Measurements from ENCODE around the gene ARAP1. TPM values are rescaled to one million over a fixed set of nuclear protein-coding genes. Genes with fewer than 3 reads are reported as not detected.

The ARAP1 gene
- total and polyA plus RNA-seq, 2 of the 8 experiments (the other 6 are each of a cell fraction or from before 2014, with no cell fraction given), result 25.7 to 61.6 TPM

DNA sequence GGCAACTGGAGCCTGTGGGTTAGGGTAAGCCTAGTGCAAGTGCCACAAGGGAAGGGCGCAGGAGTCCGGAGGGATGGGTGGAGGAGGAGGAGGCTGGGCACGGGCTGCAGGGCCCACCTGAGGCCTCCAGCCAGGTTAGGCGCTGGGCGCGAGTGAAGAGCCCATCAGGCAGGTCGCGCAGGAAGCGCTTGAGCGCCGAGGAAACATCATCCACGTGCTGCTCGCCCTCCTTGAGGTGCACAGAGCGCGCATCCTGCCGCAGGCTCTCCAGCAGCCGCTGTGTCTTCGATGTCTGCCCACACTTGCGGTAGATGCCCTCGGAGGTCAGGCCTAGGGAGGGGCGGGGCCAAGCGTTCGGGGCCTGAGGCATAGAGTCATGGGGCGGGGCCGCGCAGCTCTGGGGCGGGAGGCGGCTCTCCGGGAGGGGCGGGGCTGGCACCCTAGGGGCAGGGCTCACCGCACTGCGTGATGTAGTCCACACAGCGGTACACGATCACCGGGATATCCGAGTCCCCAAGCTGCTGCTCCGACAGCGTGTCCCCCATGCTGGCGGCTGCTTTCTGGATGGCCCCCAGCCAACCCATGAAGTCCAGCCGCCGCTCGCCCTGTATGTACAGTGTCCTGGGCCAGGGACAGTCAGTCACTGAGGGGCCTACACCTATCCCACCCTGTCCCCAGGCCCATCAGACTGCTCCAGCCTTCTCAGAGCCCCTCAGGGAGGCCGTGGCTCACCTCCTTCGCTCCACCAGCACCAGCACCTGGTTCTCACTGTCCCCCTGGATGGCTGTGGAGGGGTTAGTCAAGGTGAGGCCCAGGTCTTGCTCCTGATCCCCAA lies 55.1 kb downstream of the ARAP1 start:
- no peak overlapping the region for H3K4me3 ChIP-seq (ENCODE audit: extremely low read depth in 1 of 4, insufficient read depth in 2 of 4, low read depth in 3 of 4, low read length in 4 of 4)
- no peak for FAIRE-seq
- no peak overlapping the region for H2AFZ ChIP-seq (ENCODE audit: low read length)

More for the DNA sequence above, 55.1 kb downstream of the ARAP1 start:
- Histone ChIP-seq H2AK5ac (ENCODE audit: low read depth, low read length) (no peak overlapping the region), H4K8ac (ENCODE audit: extremely low read depth, insufficient read depth, low read length) (0 out of 2 replicates have a peak overlapping the region, but pooled peaks have one; percentile 4), H3K79me1 (ENCODE audit: low read depth, low read length) (no peaks in the 10 kb centered on the region; the same call in 1 of the 2 replicates), H3K14ac (ENCODE audit: insufficient read length) (no peak overlapping the region), H2BK120ac (replicated peaks; ENCODE audit: low read depth, low read length) (no peak overlapping the region), H4K91ac (replicated peaks; ENCODE audit: insufficient read length, low read length) (no peak overlapping the region), H4K5ac (ENCODE audit: insufficient read length, low read depth, low read length) (no peak overlapping the region), H3K56ac (replicated peaks; ENCODE audit: insufficient read length, low read depth, low read length) (no peak overlapping the region), H3K79me2 (ENCODE audit: control insufficient read depth in 1 of 2, insufficient read depth in 2 of 2, low read length in 2 of 2) (no peaks in the 10 kb centered on the region), H4K20me1 (replicated peaks in 1 of 2; ENCODE audit: control insufficient read depth in 1 of 2, insufficient read depth in 2 of 2, low read length in 2 of 2) (peaks cover 5 to 13% of the 10 kb centered on the region in 2 experiments), H3K27ac (ENCODE audit: low read depth, low read length) (no peak overlapping the region), H3K9ac (replicated peaks in 1 of 4; ENCODE audit: extremely low read depth in 1 of 4, low read depth in 3 of 4, low read length in 3 of 4) (no peak overlapping the region), H2BK15ac (ENCODE audit: low read length) (no peak overlapping the region), H2BK5ac (ENCODE audit: low read depth, low read length) (peak overlapping the region; percentile 78), H3K23me2 (ENCODE audit: low read depth, low read length) (no peaks in the 10 kb centered on the region), H2BK20ac (ENCODE audit: low read length) (no peak overlapping the region), H3K18ac (ENCODE audit: extremely low read depth, low read length) (no peak overlapping the region; the same call in none of the 2 replicates), H3K4ac (replicated peaks; ENCODE audit: insufficient read length, low read depth, low read length) (no peak overlapping the region), H3K36me3 (ENCODE audit: control insufficient read depth in 2 of 4, insufficient read depth in 4 of 4, low read length in 3 of 4) (peaks cover 6 to 26% (median 18%) of the 10 kb centered on the region in 4 experiments; a peak in 7 of 8 replicates), H2BK12ac (ENCODE audit: low read depth, low read length) (no peak overlapping the region), H3K27me3 (replicated peaks in 1 of 4; ENCODE audit: control insufficient read depth in 3 of 4, extremely low read depth in 1 of 4, insufficient read depth in 3 of 4, low read length in 3 of 4) (no peaks in the 10 kb centered on the region), H3K9me3 (ENCODE audit: insufficient read depth in 2 of 2, low read depth in 1 of 2, low read length in 1 of 2) (no peaks in the 10 kb centered on the region), H3K4me1 (replicated peaks in 1 of 4; ENCODE audit: control insufficient read depth in 3 of 4, insufficient read depth in 4 of 4, low read length in 3 of 4) (peaks cover 0 to 8% (median 4%) of the 10 kb centered on the region in 4 experiments; a peak in 3 of 7 replicates), H3K23ac (ENCODE audit: insufficient read length) (no peak overlapping the region), H3K4me2 (ENCODE audit: insufficient read depth in 1 of 2, low read depth in 2 of 2, low read length in 2 of 2) (peak overlapping the region in 1 of 2 experiments; percentile 5; a peak in 1 of 4 replicates)
- TF ChIP-seq MAX (IDR thresholded peaks at IDR 0.05) (peak; percentile 23; the same call in 1 of the 2 replicates), HDAC2 (IDR thresholded peaks at IDR 0.05; ENCODE audit: borderline replicate concordance in 1 of 2, low read depth in 2 of 2, low read length in 2 of 2) (no peak), E2F6 (IDR thresholded peaks at IDR 0.05) (0 out of 2 replicates have a peak, but pooled peaks have one; percentile 22), TAF7 (optimal IDR thresholded peaks at IDR 0.05; ENCODE audit: borderline replicate concordance, low read depth, low read length) (no peak), CHD2 (IDR thresholded peaks at IDR 0.05; ENCODE audit: low read length) (no peak)
- WGBS, 2 experiments (ENCODE audit: extremely low coverage in 1 of 2, insufficient coverage in 1 of 2, insufficient read length in 1 of 2, insufficient replicate concordance in 2 of 2, low coverage in 1 of 2, low lambda C conversion rate in 2 of 2, missing lambda C conversion rate in 1 of 2), result 67% methylated on average over 25 of the region's 44 CpGs; no CpG with 5 or more reads in 1 of the 2 experiments
- DNase-seq (ENCODE audit: low read depth in 1 of 2, low spot score in 2 of 2), result peak in 1 of 2 experiments; percentile 84
- ChIA-PET POLR2A (ENCODE audit: partially characterized antibody) (interaction anchor here (1.2 kb wide), 1 partner anchor 23 kb away, joined by 3 read pairs; the partner anchor contains the start of gene PDE2A), CTCF (ENCODE audit: partially characterized antibody) (interaction anchor here (0.9 to 8.3 kb wide), 3 partner anchors 14 to 97 kb away, joined by 3 to 79 read pairs (median 7); no protein-coding TSS in a partner anchor)

Data from H1 (cell line).